HepG2 (cell line): ENCODE results near the gene GMEB2. TPM values are rescaled to one million over a fixed set of nuclear protein-coding genes. Genes with fewer than 3 reads are reported as not detected.

Experiments used
- CBFB ChIP-seq: sonication (generic); formaldehyde crosslinking; IDR thresholded peaks from 2 replicates; pipeline ENCODE4 v1.4.0; 2020; ENCODE audit warnings: missing genetic modification reagents
- DBP ChIP-seq: sonication (generic); formaldehyde crosslinking; IDR thresholded peaks from 2 replicates; pipeline ENCODE4 v1.4.0; 2020; ENCODE audit warnings: missing genetic modification reagents; ENCODE audit errors: not compliant biosample characterization
- EHMT2 ChIP-seq: fragments of 200-600 bp; sonication (generic); IDR thresholded peaks from 2 replicates; pipeline ENCODE4 v1.7.0; 2017; ENCODE audit warnings: antibody characterized with exemption, low read depth, low read length, borderline replicate concordance
- ERF ChIP-seq: IDR thresholded peaks from 2 replicates; pipeline ENCODE4 v1.6.1; 2018; ENCODE audit warnings: missing biosample characterization, missing genetic modification reagents
- HDAC2 ChIP-seq: sonication (generic); formaldehyde crosslinking; IDR thresholded peaks from 2 replicates; pipeline ENCODE4 v1.4.0; 2020; ENCODE audit warnings: missing genetic modification reagents
- IKZF5 ChIP-seq: IDR thresholded peaks from 2 replicates; pipeline ENCODE4 v1.6.1; 2018; ENCODE audit warnings: missing genetic modification reagents, mild to moderate bottlenecking, missing compliant biosample characterization
- KDM1A ChIP-seq: IDR thresholded peaks from 2 replicates; pipeline ENCODE4 v1.6.1; 2016; ENCODE audit warnings: missing compliant biosample characterization
- MED1 ChIP-seq: sonication (generic); formaldehyde crosslinking; IDR thresholded peaks from 2 replicates; pipeline ENCODE4 v1.4.0; 2020; ENCODE audit warnings: missing genetic modification reagents
- NAIF1 ChIP-seq: sonication (generic); formaldehyde crosslinking; IDR thresholded peaks from 2 replicates; pipeline ENCODE4 v1.5.0; 2020; ENCODE audit warnings: mild to moderate bottlenecking, missing genetic modification reagents, borderline replicate concordance
- PTBP1 ChIP-seq: fragments of 200-400 bp; formaldehyde crosslinking; IDR thresholded peaks from 2 replicates; pipeline ENCODE4 v1.6.1; 2018; ENCODE audit warnings: low read length, low read depth; ENCODE audit not compliant: poor library complexity, severe bottlenecking
- SETDB1 ChIP-seq: sonication (generic); formaldehyde crosslinking; IDR thresholded peaks from 2 replicates; pipeline ENCODE4 v1.5.1; 2020; ENCODE audit warnings: missing genetic modification reagents, mild to moderate bottlenecking, borderline replicate concordance
- SOX13 ChIP-seq, 3 experiments: fragments of 450-650 bp in 1 of 3; sonication (generic) in 1 of 3; formaldehyde crosslinking in 1 of 3; IDR thresholded peaks in 2 of 3; conservative IDR thresholded peaks in 1 of 3; 2 replicates each; pipeline versions ENCODE4 v1.5.0 to v1.6.1; 2016 to 2020; ENCODE audit warnings: antibody characterized with exemption in 1 of 3, mild to moderate bottlenecking in 1 of 3, missing compliant biosample characterization in 1 of 3, missing genetic modification reagents in 1 of 3, moderate library complexity in 1 of 3
- SSRP1 ChIP-seq: IDR thresholded peaks from 2 replicates; pipeline ENCODE4 v1.6.1; 2016; ENCODE audit warnings: control low read depth
- ZNF275 ChIP-seq: sonication (generic); formaldehyde crosslinking; IDR thresholded peaks from 2 replicates; pipeline ENCODE4 v1.8.0; 2022; ENCODE audit warnings: missing genetic modification reagents, mild to moderate bottlenecking, inconsistent platforms, borderline replicate concordance
- ZNF292 ChIP-seq: sonication (generic); formaldehyde crosslinking; IDR thresholded peaks from 2 replicates; pipeline ENCODE4 v1.8.1; 2022; ENCODE audit warnings: mild to moderate bottlenecking, low read depth, missing genetic modification reagents, borderline replicate concordance
- ZNF318 ChIP-seq: sonication (generic); formaldehyde crosslinking; IDR thresholded peaks from 2 replicates; pipeline ENCODE4 v1.4.0; 2020; ENCODE audit warnings: mild to moderate bottlenecking, missing genetic modification reagents
- ZNF44 ChIP-seq: sonication (generic); formaldehyde crosslinking; IDR thresholded peaks from 2 replicates; pipeline ENCODE4 v1.5.1; 2020; ENCODE audit warnings: mild to moderate bottlenecking, missing genetic modification reagents
- polyA plus RNA-seq, 8 experiments: library from polyadenylated mRNA; depleted of rRNA in 3 of 8; stranded (reverse) in 7 of 8; unstranded in 1 of 8; fragments of >200 nt; fragmentation: Illumina TruSeq in 4 of 8; extraction: Trizol in 4 of 8; gene quantifications; 2 replicates each; pipeline versions ENCODE4 v1.2.1 to v1.2.3, GENCODE V29; 2011 to 2016; ENCODE audit warnings: low read depth in 4 of 8, missing spikeins in 1 of 8, mixed read lengths in 1 of 8; ENCODE audit not compliant: insufficient read depth in 1 of 8
- total RNA-seq, 5 experiments: library from RNA; depleted of rRNA; stranded (reverse); fragments of >200 nt; fragmentation: Illumina TruSeq; extraction: Trizol; gene quantifications; 2 replicates each; pipeline ENCODE4 v1.2.3, GENCODE V29; 2016; ENCODE audit warnings: low read depth in 1 of 5

GMEB2 gene
- total and polyA plus RNA-seq, 2 of the 13 experiments (the other 11 are each of a cell fraction or from before 2014, with no cell fraction given): 10.6 to 12.4 TPM

GRCh38 chr20:63578224-63579016, 48.5 kb downstream of the GMEB2 start (continued):
- TF ChIP-seq ZNF275 (CRISPR knock-in tag): no peak
- no peak for TF ChIP-seq DBP (CRISPR knock-in tag)
- 0 out of 2 replicates have a peak, but pooled peaks have one; percentile 34 for TF ChIP-seq ERF (CRISPR knock-in tag)
- TF ChIP-seq CBFB (CRISPR knock-in tag): no peak
- TF ChIP-seq EHMT2: no peak
- TF ChIP-seq ZNF292 (CRISPR knock-in tag): no peak; the same call in 1 of the 2 replicates
- TF ChIP-seq PTBP1: no peak
- TF ChIP-seq SSRP1 (CRISPR knock-in tag): no peak
- TF ChIP-seq SETDB1 (CRISPR knock-in tag): no peak
- no peak for TF ChIP-seq SOX13 (IDR thresholded peaks at IDR 0.05)
- no peak for TF ChIP-seq SOX13 (CRISPR knock-in tag; conservative IDR thresholded peaks at IDR 0.05 in 1 of 2, IDR thresholded peaks at IDR 0.05 in 1 of 2)
- no peak for TF ChIP-seq ZNF44 (CRISPR knock-in tag)
- TF ChIP-seq NAIF1 (CRISPR knock-in tag): no peak
- TF ChIP-seq IKZF5 (CRISPR knock-in tag): no peak
- TF ChIP-seq HDAC2 (CRISPR knock-in tag): no peak
- TF ChIP-seq ZNF318 (CRISPR knock-in tag): no peak
- TF ChIP-seq KDM1A (CRISPR knock-in tag): no peak
- TF ChIP-seq MED1 (CRISPR knock-in tag): no peak
